Astrocyte (in vitro differentiated cells and primary cell): ENCODE measurements around the gene SGPL1. TPM values are rescaled to one million over a fixed set of nuclear protein-coding genes. Genes with fewer than 3 reads are reported as not detected.

Experiments
- DNase-seq: peaks from one replicate; pipeline ENCODE4 v3.0.0-alpha.2; 2010; ENCODE audit warnings: low read depth
- FAIRE-seq: peaks from 2 replicates; lab custom pipeline; 2011; peaks lifted over from hg19 to GRCh38; lab: Jason Lieb, UNC
- H2AFZ ChIP-seq: 2 replicates; pipeline ENCODE4 v1.6.0; 2012; ENCODE audit warnings: low read depth, low read length, inconsistent platforms
- H3K27ac ChIP-seq: 2 replicates; pipeline ENCODE4 v1.5.1; 2011; ENCODE audit warnings: low read depth, low read length, inconsistent platforms
- H3K27me3 ChIP-seq: 2 replicates; pipeline ENCODE4 v1.6.0; 2011; ENCODE audit warnings: low read length, inconsistent platforms; ENCODE audit not compliant: insufficient read depth
- H3K36me3 ChIP-seq: 2 replicates; pipeline ENCODE4 v1.5.1; 2011; ENCODE audit warnings: low read length, inconsistent platforms; ENCODE audit not compliant: insufficient read depth
- H3K4me1 ChIP-seq: 2 replicates; pipeline ENCODE4 v1.5.1; 2011; ENCODE audit warnings: low read length, inconsistent platforms; ENCODE audit not compliant: insufficient read depth
- H3K4me2 ChIP-seq: 2 replicates; pipeline ENCODE4 v1.6.0; 2012; ENCODE audit warnings: low read length, inconsistent platforms
- H3K4me3 ChIP-seq: 2 replicates; pipeline ENCODE4 v1.5.1; 2011; ENCODE audit warnings: low read depth, mild to moderate bottlenecking, low read length, inconsistent platforms; ENCODE audit not compliant: insufficient read depth
- H3K79me2 ChIP-seq: 2 replicates; pipeline ENCODE4 v1.6.0; 2012; ENCODE audit warnings: mild to moderate bottlenecking, low read length, inconsistent platforms; ENCODE audit not compliant: insufficient read depth
- H3K9ac ChIP-seq: 2 replicates; pipeline ENCODE4 v1.6.0; 2012; ENCODE audit warnings: mild to moderate bottlenecking, low read length, inconsistent platforms
- H3K9me3 ChIP-seq: 2 replicates; pipeline ENCODE4 v1.5.1; 2012; ENCODE audit warnings: low read depth, mild to moderate bottlenecking, low read length, inconsistent platforms; ENCODE audit not compliant: insufficient read depth
- H4K20me1 ChIP-seq: 2 replicates; pipeline ENCODE4 v1.6.0; 2012; ENCODE audit warnings: low read length, inconsistent platforms; ENCODE audit not compliant: insufficient read depth
- H3K27ac Mint-ChIP-seq: one replicate; pipeline ENCODE4 v1.8.0; 2021; ENCODE audit warnings: mild to moderate bottlenecking, mixed read lengths; ENCODE audit not compliant: unreplicated experiment
- H3K27me3 Mint-ChIP-seq: one replicate; pipeline ENCODE4 v1.8.0; 2021; ENCODE audit warnings: low read depth, mixed read lengths; ENCODE audit not compliant: unreplicated experiment
- H3K36me3 Mint-ChIP-seq: one replicate; pipeline ENCODE4 v1.8.0; 2021; ENCODE audit warnings: low read depth, mixed read lengths; ENCODE audit not compliant: unreplicated experiment
- H3K4me1 Mint-ChIP-seq: one replicate; pipeline ENCODE4 v1.8.0; 2021; ENCODE audit warnings: low read depth, mixed read lengths; ENCODE audit not compliant: unreplicated experiment
- H3K4me3 Mint-ChIP-seq: one replicate; pipeline ENCODE4 v1.8.0; 2021; ENCODE audit warnings: mild to moderate bottlenecking, moderate library complexity, mixed read lengths; ENCODE audit not compliant: unreplicated experiment
- H3K9me3 Mint-ChIP-seq: one replicate; pipeline ENCODE4 v1.8.0; 2021; ENCODE audit warnings: mild to moderate bottlenecking, mixed read lengths; ENCODE audit not compliant: unreplicated experiment
- EZH2 ChIP-seq: IDR thresholded peaks from 2 replicates; pipeline ENCODE4 v1.6.1; 2012; ENCODE audit warnings: mild to moderate bottlenecking, low read length, inconsistent platforms; ENCODE audit not compliant: insufficient read depth
- total RNA-seq: library from RNA; stranded (reverse); gene quantifications from 2 replicates; pipeline ENCODE4 v1.2.1, GENCODE V29; 2021
- TF ChIP-seq, protein P1 (sequence below): IDR thresholded peaks from 2 replicates; pipeline ENCODE4 v1.5.1; 2011; ENCODE audit warnings: low read depth, mild to moderate bottlenecking, inconsistent platforms, low read length, moderate library complexity; ENCODE audit not compliant: insufficient read depth

The SGPL1 gene
- total RNA-seq, 1 donor from 2014 or later: 101 TPM

DNA sequence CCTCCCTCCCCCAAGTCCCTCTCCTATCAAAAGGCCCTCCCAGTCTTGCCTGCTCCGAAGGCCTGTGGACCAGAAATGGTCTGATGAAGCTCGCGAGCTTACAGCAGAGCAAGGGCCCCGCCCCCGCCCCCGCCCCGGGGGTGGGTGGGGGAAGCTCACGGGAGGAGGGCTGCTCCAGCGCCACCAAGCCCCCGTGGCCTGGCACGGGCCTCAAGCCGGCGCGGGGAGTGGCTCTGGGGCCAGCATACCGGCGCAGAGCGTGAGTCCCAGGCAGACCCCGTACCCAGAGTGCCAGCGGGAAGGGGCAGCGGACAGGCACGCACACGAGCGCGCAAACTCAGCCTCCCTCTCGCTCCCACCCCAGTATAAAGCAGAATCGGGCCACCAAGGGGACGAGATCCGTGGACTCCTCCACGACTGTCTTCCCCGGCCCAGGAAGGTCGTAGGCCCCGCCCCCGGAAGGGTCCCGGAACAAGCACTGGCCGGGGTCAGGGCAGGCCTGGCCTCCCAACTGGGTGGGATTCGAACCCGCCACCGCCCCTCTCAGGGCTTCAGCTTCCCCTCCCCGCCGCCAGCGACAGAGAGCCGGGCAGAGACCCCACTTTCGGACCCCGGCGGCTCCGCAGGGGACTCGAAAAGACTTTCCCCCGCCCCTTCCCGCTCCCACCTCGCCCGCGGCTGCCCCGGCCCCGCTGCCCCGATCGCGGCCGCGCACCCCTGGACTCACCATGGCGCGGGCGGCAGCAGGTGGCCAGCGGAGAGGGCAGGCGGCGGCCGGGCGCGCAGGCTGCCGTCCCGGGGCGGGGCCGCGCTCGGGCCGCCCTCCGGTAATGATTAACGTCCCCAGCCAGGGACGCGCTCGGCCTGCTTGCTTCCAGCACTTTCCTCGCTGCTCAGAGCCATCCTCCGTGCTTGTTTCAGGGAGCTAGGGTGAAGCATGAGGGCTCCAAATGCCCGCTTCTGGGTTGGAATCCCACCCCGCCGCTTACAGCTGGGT, 72.4 kb downstream of the SGPL1 start, which contains the start of gene PCBD1:
PCBD1 (minus strand) TSS at position 762 of the 997 bp plus-strand sequence; CDS start at position 730, 32 bp downstream.
- Histone ChIP-seq H2AFZ (peak within 1 kb of the TSS; percentile 83), H3K9ac (peak within 1 kb of the TSS; percentile 73), H3K27ac (no peak within 1 kb of the TSS), H3K4me2 (peak within 1 kb of the TSS; percentile 86), H3K79me2 (no peaks in the 10 kb centered on the region), H4K20me1 (peaks cover 3% of the 10 kb centered on the region), H3K27me3 (no peaks in the 10 kb centered on the region), H3K4me1 (peaks cover 12% of the 10 kb centered on the region), H3K9me3 (no peaks in the 10 kb centered on the region), H3K36me3 (no peaks in the 10 kb centered on the region), H3K4me3 (peak within 1 kb of the TSS; percentile 64)
- Mint-ChIP-seq H3K27me3 (no peaks in the 10 kb centered on the region), H3K9me3 (no peaks in the 10 kb centered on the region), H3K36me3 (peaks cover 14% of the 10 kb centered on the region), H3K4me1 (peaks cover 10% of the 10 kb centered on the region), H3K4me3 (peak within 1 kb of the TSS; percentile 87), H3K27ac (no peak within 1 kb of the TSS)
- FAIRE-seq: no peak
- peak; percentile 54 for DNase-seq
- TF ChIP-seq, protein P1, sequence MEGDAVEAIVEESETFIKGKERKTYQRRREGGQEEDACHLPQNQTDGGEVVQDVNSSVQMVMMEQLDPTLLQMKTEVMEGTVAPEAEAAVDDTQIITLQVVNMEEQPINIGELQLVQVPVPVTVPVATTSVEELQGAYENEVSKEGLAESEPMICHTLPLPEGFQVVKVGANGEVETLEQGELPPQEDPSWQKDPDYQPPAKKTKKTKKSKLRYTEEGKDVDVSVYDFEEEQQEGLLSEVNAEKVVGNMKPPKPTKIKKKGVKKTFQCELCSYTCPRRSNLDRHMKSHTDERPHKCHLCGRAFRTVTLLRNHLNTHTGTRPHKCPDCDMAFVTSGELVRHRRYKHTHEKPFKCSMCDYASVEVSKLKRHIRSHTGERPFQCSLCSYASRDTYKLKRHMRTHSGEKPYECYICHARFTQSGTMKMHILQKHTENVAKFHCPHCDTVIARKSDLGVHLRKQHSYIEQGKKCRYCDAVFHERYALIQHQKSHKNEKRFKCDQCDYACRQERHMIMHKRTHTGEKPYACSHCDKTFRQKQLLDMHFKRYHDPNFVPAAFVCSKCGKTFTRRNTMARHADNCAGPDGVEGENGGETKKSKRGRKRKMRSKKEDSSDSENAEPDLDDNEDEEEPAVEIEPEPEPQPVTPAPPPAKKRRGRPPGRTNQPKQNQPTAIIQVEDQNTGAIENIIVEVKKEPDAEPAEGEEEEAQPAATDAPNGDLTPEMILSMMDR: no peak
- TF ChIP-seq EZH2: no peak

- TF ChIP-seq, protein P1: no peak
- TF ChIP-seq EZH2: no peak
- H3K36me3 Mint-ChIP-seq: peaks cover 8% of the 10 kb centered on the region
- Histone ChIP-seq H3K4me1 (peaks cover 12% of the 10 kb centered on the region), H3K79me2 (no peaks in the 10 kb centered on the region), H3K9me3 (no peaks in the 10 kb centered on the region), H2AFZ (no peak overlapping the region), H3K27me3 (no peaks in the 10 kb centered on the region), H3K36me3 (no peaks in the 10 kb centered on the region), H3K9ac (no peak overlapping the region), H3K4me3 (no peak overlapping the region), H3K4me2 (peak overlapping the region; percentile 86), H3K27ac (no peak overlapping the region), H4K20me1 (peaks cover 3% of the 10 kb centered on the region)
- H3K4me3 Mint-ChIP-seq: peak overlapping the region; percentile 87
- H3K27me3 Mint-ChIP-seq: no peaks in the 10 kb centered on the region
- DNase-seq (no peak), FAIRE-seq (no peak)
- peaks cover 10% of the 10 kb centered on the region for H3K4me1 Mint-ChIP-seq
- H3K27ac Mint-ChIP-seq: no peak overlapping the region
- no peaks in the 10 kb centered on the region for H3K9me3 Mint-ChIP-seq
Measured at GRCh38 chr10:70889291-70889690, 73.5 kb downstream of the SGPL1 start.
